Right atrium auricular region (tissue), 2 donors: ENCODE data around the gene CXCL16. TPM values are rescaled to one million over a fixed set of nuclear protein-coding genes. Genes with fewer than 3 reads are reported as not detected.
"Not testable (repeated sequence)": the region's sequence is repeated elsewhere in the genome, so short reads cannot be mapped to it uniquely, and the experiment has no call there.

Source experiments
- DNase-seq: peaks from one replicate; pipeline ENCODE4 v3.0.0-alpha.2; 2019; ENCODE audit warnings: low spot score
- H3K27ac ChIP-seq, 2 donors: fragments of 200-600 bp; sonication (generic); 1 replicate in 1 of 2; 2 replicates in 1 of 2; pipeline ENCODE4 v1.5.1; 2016 to 2019
- H3K27me3 ChIP-seq, 2 donors: fragments of 200-600 bp; sonication (generic); one replicate each; pipeline versions ENCODE4 v1.5.1 to v1.6.0; 2017 to 2019
- H3K36me3 ChIP-seq: fragments of 200-600 bp; sonication (generic); one replicate; pipeline ENCODE4 v1.5.1; 2016
- H3K4me1 ChIP-seq, 2 donors: fragments of 200-600 bp; sonication (generic); one replicate each; pipeline versions ENCODE4 v1.5.1 to v1.6.0; 2017 to 2019
- H3K4me3 ChIP-seq, 2 donors: fragments of 200-600 bp; sonication (generic); 1 replicate in 1 of 2; 2 replicates in 1 of 2; pipeline ENCODE4 v1.5.1; 2017 to 2019; ENCODE audit warnings: mild to moderate bottlenecking in 1 of 2, moderate library complexity in 1 of 2
- H3K9me3 ChIP-seq, 2 donors: fragments of 200-600 bp; sonication (generic); one replicate each; pipeline ENCODE4 v1.5.1; 2019
- CTCF ChIP-seq, 2 donors: fragments of 200-600 bp; sonication (generic); IDR thresholded peaks; one replicate each; pipeline ENCODE4 v1.5.1; 2019; ENCODE audit warnings: antibody characterized with exemption in 2 of 2
- total RNA-seq, 2 donors: library from RNA; depleted of rRNA; stranded (reverse); fragments of >200 nt; gene quantifications; one replicate each; pipeline ENCODE4 v1.1.0, GENCODE V29; 2016

Gene CXCL16
- total RNA-seq, 2 donors from 2014 or later, result 5.2 to 12.4 TPM

GRCh38 chr17:4704991-4705390 is 34.7 kb downstream of the CXCL16 start:
- no peaks in the 10 kb centered on the region for H3K36me3 ChIP-seq
- DNase-seq, result no peak
- H3K27ac ChIP-seq, result no peak overlapping the region
- no peak overlapping the region for H3K4me3 ChIP-seq
- no peaks in the 10 kb centered on the region for H3K9me3 ChIP-seq
- H3K4me1 ChIP-seq, result peaks cover 0 to 11% of the 10 kb centered on the region in 2 donors
- TF ChIP-seq CTCF (IDR thresholded peaks at IDR 0.05), result no peak
- no peaks in the 10 kb centered on the region for H3K27me3 ChIP-seq

- DNase-seq, H3K36me3 ChIP-seq, H3K9me3 ChIP-seq, H3K27me3 ChIP-seq: not testable (repeated sequence)
- H3K4me3 ChIP-seq, result peak overlapping the region; percentile 90 to 96
- H3K27ac ChIP-seq, result peak overlapping the region; percentile 81 to 83
- H3K4me1 ChIP-seq, result peaks cover 0 to 11% of the 10 kb centered on the region in 2 donors
Observed at GRCh38 chr17:4704574-4704907, 35.2 kb downstream of the CXCL16 start.

- DNase-seq, result no peak
- Histone ChIP-seq H3K27me3 (no peaks in the 10 kb centered on the region), H3K27ac (peak overlapping the region; percentile 81 to 83), H3K4me1 (peaks cover 0 to 11% of the 10 kb centered on the region in 2 donors), H3K9me3 (no peaks in the 10 kb centered on the region), H3K36me3 (no peaks in the 10 kb centered on the region), H3K4me3 (peak overlapping the region; percentile 90 to 96)
- TF ChIP-seq CTCF (IDR thresholded peaks at IDR 0.05), result no peak
Observed at GRCh38 chr17:4703330-4703691, 36.4 kb downstream of the CXCL16 start.

GRCh38 chr17:4701116-4701515 is 38.6 kb downstream of the CXCL16 start:
- Histone ChIP-seq H3K36me3 (no peaks in the 10 kb centered on the region), H3K9me3 (no peaks in the 10 kb centered on the region), H3K4me3 (no peak overlapping the region), H3K27ac (no peak overlapping the region), H3K4me1 (peaks cover 0 to 11% of the 10 kb centered on the region in 2 donors), H3K27me3 (no peaks in the 10 kb centered on the region)
- DNase-seq, result no peak
- no peak for TF ChIP-seq CTCF (IDR thresholded peaks at IDR 0.05)

- H3K27ac ChIP-seq, DNase-seq, H3K27me3 ChIP-seq, H3K4me3 ChIP-seq, H3K36me3 ChIP-seq, H3K9me3 ChIP-seq: not testable (repeated sequence)
- H3K4me1 ChIP-seq, result peaks cover 0 to 11% of the 10 kb centered on the region in 2 donors
Observed at GRCh38 chr17:4699401-4700056, 40.2 kb downstream of the CXCL16 start.

GRCh38 chr17:4696437-4696805 is 43.3 kb downstream of the CXCL16 start:
- no peak for DNase-seq
- no peaks in the 10 kb centered on the region for H3K36me3 ChIP-seq
- no peaks in the 10 kb centered on the region for H3K27me3 ChIP-seq
- no peak for TF ChIP-seq CTCF (IDR thresholded peaks at IDR 0.05)
- no peak overlapping the region for H3K27ac ChIP-seq
- H3K4me1 ChIP-seq, result no peaks in the 10 kb centered on the region
- no peak overlapping the region for H3K4me3 ChIP-seq
- H3K9me3 ChIP-seq, result no peaks in the 10 kb centered on the region

- no peak overlapping the region for H3K4me3 ChIP-seq
- no peak for DNase-seq
- no peaks in the 10 kb centered on the region for H3K4me1 ChIP-seq
- no peaks in the 10 kb centered on the region for H3K9me3 ChIP-seq
- TF ChIP-seq CTCF (IDR thresholded peaks at IDR 0.05), result no peak
- H3K27ac ChIP-seq, result no peak overlapping the region
- no peaks in the 10 kb centered on the region for H3K36me3 ChIP-seq
- no peaks in the 10 kb centered on the region for H3K27me3 ChIP-seq
Observed at GRCh38 chr17:4693416-4693815, 46.3 kb downstream of the CXCL16 start.
